ENCODE data around the gene TAC4.
A peak's percentile ranks its signal among the peaks of the same experiment; 100 is the strongest.

Gene TAC4

DNA sequence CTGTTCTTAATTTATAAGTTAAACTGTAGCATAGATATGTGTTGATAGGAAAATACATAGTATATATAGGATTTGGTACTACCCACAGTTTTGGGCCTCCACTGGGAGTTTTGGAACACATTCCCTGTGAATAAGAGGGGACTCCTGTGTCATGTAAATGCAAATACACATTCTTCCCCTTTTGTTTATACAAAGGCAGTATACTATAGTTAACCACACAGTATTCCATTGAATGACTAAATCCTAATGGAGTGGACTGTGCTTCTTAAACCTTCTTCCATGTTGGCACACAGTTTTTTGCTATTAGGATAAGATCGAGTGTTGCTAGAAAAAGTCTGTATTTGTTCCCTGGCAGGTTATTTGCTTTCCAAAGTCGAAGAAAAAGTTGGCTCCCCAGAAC lies 22.2 kb downstream of the TAC4 start:
- Histone ChIP-seq H3K9me3 (ENCODE audit: control insufficient read depth, insufficient read depth, low read length) (no peaks in the 10 kb centered on the region), H3K4me1 (ENCODE audit: control insufficient read depth, insufficient read depth, low read length) (peaks cover 18% of the 10 kb centered on the region), H3K36me3 (ENCODE audit: control insufficient read depth, insufficient read depth, low read length) (peaks cover 96% of the 10 kb centered on the region), H3K9ac (ENCODE audit: low read depth, low read length) (no peak overlapping the region), H3K27ac (ENCODE audit: low read depth, low read length) (peak overlapping the region; percentile 54), H3K4me3 (ENCODE audit: low read depth, low read length) (no peak overlapping the region), H3K27me3 (ENCODE audit: control insufficient read depth, insufficient read depth, low read length) (no peaks in the 10 kb centered on the region)

DNA sequence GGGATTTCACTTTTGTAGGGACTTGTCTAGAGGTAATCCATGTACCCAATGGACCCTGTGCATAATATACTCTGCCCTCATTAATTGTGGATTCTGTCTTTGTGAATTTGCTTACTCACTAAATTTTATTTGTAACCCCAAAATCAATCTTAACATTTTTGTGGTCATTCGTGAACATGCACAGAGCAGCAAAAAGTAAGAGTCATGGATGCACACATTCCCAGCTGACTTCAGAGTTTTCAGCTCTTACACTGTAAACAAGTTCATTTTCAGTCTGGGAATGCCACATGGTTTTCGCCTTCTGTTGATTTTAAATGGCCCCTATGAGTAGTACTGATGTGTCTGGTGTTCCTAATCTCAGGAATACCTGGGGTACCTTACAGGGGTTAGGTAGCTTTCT lies 24.3 kb downstream of the TAC4 start:
- no peaks in the 10 kb centered on the region for H3K9me3 ChIP-seq (ENCODE audit: control insufficient read depth, insufficient read depth, low read length)
- H3K27ac ChIP-seq (ENCODE audit: low read depth, low read length) = no peak overlapping the region
- H3K4me1 ChIP-seq (ENCODE audit: control insufficient read depth, insufficient read depth, low read length) = peaks cover 21% of the 10 kb centered on the region
- H3K9ac ChIP-seq (ENCODE audit: low read depth, low read length) = no peak overlapping the region
- H3K36me3 ChIP-seq (ENCODE audit: control insufficient read depth, insufficient read depth, low read length) = peaks cover 94% of the 10 kb centered on the region
- H3K4me3 ChIP-seq (ENCODE audit: low read depth, low read length) = no peak overlapping the region
- H3K27me3 ChIP-seq (ENCODE audit: control insufficient read depth, insufficient read depth, low read length) = no peaks in the 10 kb centered on the region

- Histone ChIP-seq H3K27ac (ENCODE audit: low read depth, low read length) (no peak overlapping the region), H3K36me3 (ENCODE audit: control insufficient read depth, insufficient read depth, low read length) (peaks cover 94% of the 10 kb centered on the region)
These were observed 25.0 kb downstream of the TAC4 start for GRCh38 chr17:49822829-49823228.

GRCh38 chr17:49821916-49822315 lies 26.0 kb downstream of the TAC4 start:
- H3K27me3 ChIP-seq (ENCODE audit: control insufficient read depth, insufficient read depth, low read length) = no peaks in the 10 kb centered on the region
- H3K9me3 ChIP-seq (ENCODE audit: control insufficient read depth, insufficient read depth, low read length) = no peaks in the 10 kb centered on the region
- H3K4me1 ChIP-seq (ENCODE audit: control insufficient read depth, insufficient read depth, low read length) = peaks cover 34% of the 10 kb centered on the region
- no peak overlapping the region for H3K4me3 ChIP-seq (ENCODE audit: low read depth, low read length)
- no peak overlapping the region for H3K9ac ChIP-seq (ENCODE audit: low read depth, low read length)
- no peak overlapping the region for H3K27ac ChIP-seq (ENCODE audit: low read depth, low read length)
- H3K36me3 ChIP-seq (ENCODE audit: control insufficient read depth, insufficient read depth, low read length) = peaks cover 94% of the 10 kb centered on the region

More at GRCh38 chr17:49822829-49823228, 25.0 kb downstream of the TAC4 start:
- H3K4me1 ChIP-seq (ENCODE audit: control insufficient read depth, insufficient read depth, low read length) = peaks cover 25% of the 10 kb centered on the region
- H3K27me3 ChIP-seq (ENCODE audit: control insufficient read depth, insufficient read depth, low read length) = no peaks in the 10 kb centered on the region
- H3K9ac ChIP-seq (ENCODE audit: low read depth, low read length) = no peak overlapping the region
- no peak overlapping the region for H3K4me3 ChIP-seq (ENCODE audit: low read depth, low read length)
- H3K9me3 ChIP-seq (ENCODE audit: control insufficient read depth, insufficient read depth, low read length) = no peaks in the 10 kb centered on the region

- no peaks in the 10 kb centered on the region for H3K27me3 ChIP-seq (ENCODE audit: control insufficient read depth, insufficient read depth, low read length)
- H3K4me1 ChIP-seq (ENCODE audit: control insufficient read depth, insufficient read depth, low read length) = peaks cover 38% of the 10 kb centered on the region
- no peak overlapping the region for H3K27ac ChIP-seq (ENCODE audit: low read depth, low read length)
- H3K36me3 ChIP-seq (ENCODE audit: control insufficient read depth, insufficient read depth, low read length) = peaks cover 93% of the 10 kb centered on the region
- H3K9ac ChIP-seq (ENCODE audit: low read depth, low read length) = no peak overlapping the region
- H3K9me3 ChIP-seq (ENCODE audit: control insufficient read depth, insufficient read depth, low read length) = no peaks in the 10 kb centered on the region
- no peak overlapping the region for H3K4me3 ChIP-seq (ENCODE audit: low read depth, low read length)
These were observed 26.4 kb downstream of the TAC4 start for GRCh38 chr17:49821466-49821865.

DNA sequence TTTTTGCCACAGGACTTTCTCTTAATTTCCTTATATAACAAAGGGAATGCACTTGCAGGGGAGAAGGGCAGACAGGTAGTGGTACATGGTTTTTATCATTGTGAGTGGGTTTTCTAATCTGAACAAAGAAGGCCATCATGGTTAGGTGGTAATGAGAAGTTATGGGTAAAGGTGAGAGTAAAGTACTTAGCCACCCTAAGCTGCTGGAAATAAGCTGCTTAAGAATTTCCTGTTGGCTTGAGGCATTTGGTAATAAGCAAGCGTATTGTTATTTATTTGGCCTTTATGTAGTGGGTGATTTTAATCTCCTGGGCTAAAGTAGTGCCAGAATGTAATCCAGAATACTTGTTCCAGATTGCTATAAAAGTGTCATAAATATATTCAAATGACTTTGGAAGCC lies 27.1 kb downstream of the TAC4 start:
- no peak overlapping the region for H3K4me3 ChIP-seq (ENCODE audit: low read depth, low read length)
- no peaks in the 10 kb centered on the region for H3K27me3 ChIP-seq (ENCODE audit: control insufficient read depth, insufficient read depth, low read length)
- no peaks in the 10 kb centered on the region for H3K9me3 ChIP-seq (ENCODE audit: control insufficient read depth, insufficient read depth, low read length)
- peaks cover 41% of the 10 kb centered on the region for H3K4me1 ChIP-seq (ENCODE audit: control insufficient read depth, insufficient read depth, low read length)
- peaks cover 86% of the 10 kb centered on the region for H3K36me3 ChIP-seq (ENCODE audit: control insufficient read depth, insufficient read depth, low read length)
- no peak overlapping the region for H3K27ac ChIP-seq (ENCODE audit: low read depth, low read length)
- no peak overlapping the region for H3K9ac ChIP-seq (ENCODE audit: low read depth, low read length)

GRCh38 chr17:49819651-49820050 lies 28.2 kb downstream of the TAC4 start:
- H3K36me3 ChIP-seq (ENCODE audit: control insufficient read depth, insufficient read depth, low read length) = peaks cover 74% of the 10 kb centered on the region
- peak overlapping the region; percentile 15 for H3K27ac ChIP-seq (ENCODE audit: low read depth, low read length)
- H3K4me1 ChIP-seq (ENCODE audit: control insufficient read depth, insufficient read depth, low read length) = peaks cover 41% of the 10 kb centered on the region
- no peaks in the 10 kb centered on the region for H3K9me3 ChIP-seq (ENCODE audit: control insufficient read depth, insufficient read depth, low read length)
- no peak overlapping the region for H3K9ac ChIP-seq (ENCODE audit: low read depth, low read length)
- no peaks in the 10 kb centered on the region for H3K27me3 ChIP-seq (ENCODE audit: control insufficient read depth, insufficient read depth, low read length)
- no peak overlapping the region for H3K4me3 ChIP-seq (ENCODE audit: low read depth, low read length)

GRCh38 chr17:49819138-49819537 lies 28.7 kb downstream of the TAC4 start:
- Histone ChIP-seq H3K36me3 (ENCODE audit: control insufficient read depth, insufficient read depth, low read length) (peaks cover 70% of the 10 kb centered on the region), H3K27me3 (ENCODE audit: control insufficient read depth, insufficient read depth, low read length) (no peaks in the 10 kb centered on the region), H3K4me1 (ENCODE audit: control insufficient read depth, insufficient read depth, low read length) (peaks cover 45% of the 10 kb centered on the region), H3K27ac (ENCODE audit: low read depth, low read length) (no peak overlapping the region), H3K9me3 (ENCODE audit: control insufficient read depth, insufficient read depth, low read length) (no peaks in the 10 kb centered on the region), H3K4me3 (ENCODE audit: low read depth, low read length) (no peak overlapping the region), H3K9ac (ENCODE audit: low read depth, low read length) (no peak overlapping the region)

- Histone ChIP-seq H3K36me3 (ENCODE audit: control insufficient read depth, insufficient read depth, low read length) (peaks cover 65% of the 10 kb centered on the region), H3K4me1 (ENCODE audit: control insufficient read depth, insufficient read depth, low read length) (peaks cover 53% of the 10 kb centered on the region)
These were observed 29.9 kb downstream of the TAC4 start for GRCh38 chr17:49817993-49818392.

DNA sequence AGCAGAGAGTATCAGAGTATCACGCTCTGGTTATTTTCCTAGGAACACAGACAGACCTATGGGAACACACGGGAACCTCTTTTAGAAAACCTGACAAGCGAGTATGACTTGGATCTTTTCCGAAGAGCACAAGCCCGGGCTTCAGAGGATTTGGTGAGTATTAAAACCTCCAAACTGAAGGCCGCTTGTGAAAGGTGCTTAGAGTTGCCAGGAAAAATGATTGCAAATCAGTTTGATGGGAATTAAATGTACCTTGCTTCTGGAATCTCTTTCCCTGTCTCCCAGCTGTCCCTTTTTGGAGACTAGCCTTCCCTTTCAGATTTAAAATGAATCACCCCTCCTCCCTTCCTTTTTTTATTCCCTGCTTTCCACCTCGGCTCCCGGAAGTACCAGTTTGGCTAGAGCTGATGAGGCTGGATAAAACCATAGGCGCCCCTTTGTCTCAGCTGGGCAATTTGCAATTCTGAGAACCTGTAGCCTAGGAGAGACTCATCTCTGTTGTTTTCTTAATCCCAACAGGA lies 32.0 kb downstream of the TAC4 start:
- peak overlapping the region; percentile 65 for H3K9ac ChIP-seq (ENCODE audit: low read depth, low read length)

More at GRCh38 chr17:49817993-49818392, 29.9 kb downstream of the TAC4 start:
- no peaks in the 10 kb centered on the region for H3K27me3 ChIP-seq (ENCODE audit: control insufficient read depth, insufficient read depth, low read length)
- H3K9me3 ChIP-seq (ENCODE audit: control insufficient read depth, insufficient read depth, low read length) = no peaks in the 10 kb centered on the region
- no peak overlapping the region for H3K4me3 ChIP-seq (ENCODE audit: low read depth, low read length)
- H3K9ac ChIP-seq (ENCODE audit: low read depth, low read length) = no peak overlapping the region
- no peak overlapping the region for H3K27ac ChIP-seq (ENCODE audit: low read depth, low read length)

DNA sequence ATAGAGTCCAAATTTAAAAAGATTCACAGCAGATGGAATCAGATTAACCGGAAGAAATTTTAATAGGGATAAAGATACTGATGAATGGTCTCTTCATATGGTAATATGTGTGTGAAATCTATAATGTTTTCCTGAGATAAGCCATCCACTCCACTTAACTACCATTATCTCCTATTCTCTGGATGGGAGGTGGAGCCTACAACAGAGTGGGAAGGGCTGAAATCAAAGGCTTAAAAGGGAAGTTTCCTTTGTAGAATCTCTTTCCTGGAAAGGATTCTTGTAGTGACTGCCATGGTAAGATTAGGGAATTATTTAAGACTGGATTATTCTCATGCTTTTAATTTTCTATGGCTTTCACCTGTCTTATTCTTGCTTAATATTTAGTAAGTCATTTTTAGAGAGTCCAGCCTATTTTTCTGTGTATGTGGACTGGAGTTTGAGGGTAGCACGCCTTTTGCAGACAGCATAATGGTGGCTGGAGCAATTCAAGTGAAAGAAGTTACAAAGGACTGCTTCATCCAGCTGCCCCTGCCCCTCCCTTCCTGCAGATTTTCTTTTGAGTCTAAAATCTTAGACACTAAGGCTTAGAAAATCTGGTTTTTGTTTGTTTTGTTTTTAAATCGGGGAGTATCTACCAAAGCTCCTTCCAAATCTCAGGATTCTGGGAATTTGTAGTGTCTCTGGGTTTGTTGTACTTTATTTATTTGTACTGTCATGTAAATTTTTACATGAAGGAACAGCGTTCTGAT lies 32.9 kb downstream of the TAC4 start:
- Histone ChIP-seq H3K9me3 (ENCODE audit: control insufficient read depth, insufficient read depth, low read length) (no peaks in the 10 kb centered on the region), H3K27ac (ENCODE audit: low read depth, low read length) (peak overlapping the region; percentile 99), H3K4me3 (ENCODE audit: low read depth, low read length) (peak overlapping the region; percentile 56), H3K27me3 (ENCODE audit: control insufficient read depth, insufficient read depth, low read length) (no peaks in the 10 kb centered on the region), H3K9ac (ENCODE audit: low read depth, low read length) (peak overlapping the region; percentile 65), H3K4me1 (ENCODE audit: control insufficient read depth, insufficient read depth, low read length) (peaks cover 53% of the 10 kb centered on the region), H3K36me3 (ENCODE audit: control insufficient read depth, insufficient read depth, low read length) (peaks cover 57% of the 10 kb centered on the region)

More for the DNA sequence above, 32.0 kb downstream of the TAC4 start:
- H3K36me3 ChIP-seq (ENCODE audit: control insufficient read depth, insufficient read depth, low read length) = peaks cover 55% of the 10 kb centered on the region
- H3K4me3 ChIP-seq (ENCODE audit: low read depth, low read length) = peak overlapping the region; percentile 56
- peaks cover 53% of the 10 kb centered on the region for H3K4me1 ChIP-seq (ENCODE audit: control insufficient read depth, insufficient read depth, low read length)
- no peaks in the 10 kb centered on the region for H3K27me3 ChIP-seq (ENCODE audit: control insufficient read depth, insufficient read depth, low read length)
- peak overlapping the region; percentile 99 for H3K27ac ChIP-seq (ENCODE audit: low read depth, low read length)
- H3K9me3 ChIP-seq (ENCODE audit: control insufficient read depth, insufficient read depth, low read length) = no peaks in the 10 kb centered on the region
